K562 (cell line): ENCODE measurements around the gene PRPF6.
"Not testable (repeated sequence)": the region's sequence is repeated elsewhere in the genome, so short reads cannot be mapped to it uniquely, and the experiment has no call there.

ENCODE experiments used
- CREB3L1 ChIP-seq: fragments of 450-650 bp; IDR thresholded peaks from 2 replicates; pipeline ENCODE4 v1.6.1; 2014; ENCODE audit warnings: low read depth, mild to moderate bottlenecking, moderate library complexity, borderline replicate concordance
- EZH2 ChIP-seq: IDR thresholded peaks from 2 replicates; pipeline ENCODE4 v1.6.1; 2012; ENCODE audit warnings: low read depth, mild to moderate bottlenecking, inconsistent platforms, low read length, borderline replicate concordance
- MED1 ChIP-seq: sonication (generic); formaldehyde crosslinking; IDR thresholded peaks from 2 replicates; pipeline ENCODE4 v1.8.1; 2023; ENCODE audit warnings: missing genetic modification reagents, borderline replicate concordance
- MTF1 ChIP-seq: fragments of 250-450 bp; sonication (Bioruptor Pico); IDR thresholded peaks from 2 replicates; pipeline ENCODE4 v1.9.0; 2021; ENCODE audit warnings: moderate library complexity, mild to moderate bottlenecking, inconsistent platforms, borderline replicate concordance
- POLR2A ChIP-seq: fragments of 450-650 bp; conservative IDR thresholded peaks from 2 replicates; pipeline ENCODE4 v1.6.1; 2016
- RAD21 ChIP-seq, 2 experiments: fragments of 250-450 bp in 1 of 2; fragments of 450-650 bp in 1 of 2; sonication (Bioruptor Pico) in 1 of 2; formaldehyde crosslinking in 1 of 2; IDR thresholded peaks in 1 of 2; conservative IDR thresholded peaks in 1 of 2; 2 replicates each; pipeline versions ENCODE4 v1.4.0 to v1.8.0; 2020 to 2022; ENCODE audit warnings: mild to moderate bottlenecking in 2 of 2, moderate library complexity in 1 of 2
- SP1 ChIP-seq: sonication (generic); formaldehyde crosslinking; IDR thresholded peaks from 2 replicates; pipeline ENCODE4 v1.8.1; 2022; ENCODE audit warnings: mild to moderate bottlenecking, missing genetic modification reagents
- ZNF133 ChIP-seq: fragments of 250-450 bp; sonication (Bioruptor Pico); IDR thresholded peaks from 2 replicates; pipeline ENCODE4 v1.4.0; 2020; ENCODE audit warnings: mild to moderate bottlenecking
- TF ChIP-seq, protein P1 (sequence below): sonication (generic); formaldehyde crosslinking; IDR thresholded peaks from 2 replicates; pipeline ENCODE4 v1.8.0; 2022; ENCODE audit warnings: mild to moderate bottlenecking, missing genetic modification reagents
- TF ChIP-seq, protein P2 (sequence below): sonication (generic); formaldehyde crosslinking; IDR thresholded peaks from 2 replicates; pipeline ENCODE4 v1.8.0; 2022; ENCODE audit warnings: mild to moderate bottlenecking, missing genetic modification reagents
- TF ChIP-seq, protein P3 (sequence below), 3 experiments: IDR thresholded peaks in 2 of 3; conservative IDR thresholded peaks in 1 of 3; 2 replicates each; pipeline ENCODE4 v1.5.1; 2011 to 2012; ENCODE audit warnings: low read length in 3 of 3, mild to moderate bottlenecking in 3 of 3, control low read depth in 2 of 3, improper control_type of control experiment in 1 of 3, inconsistent platforms in 1 of 3, low read depth in 1 of 3, mixed read lengths in 1 of 3, moderate library complexity in 1 of 3; ENCODE audit not compliant: insufficient read depth in 2 of 3

DNA sequence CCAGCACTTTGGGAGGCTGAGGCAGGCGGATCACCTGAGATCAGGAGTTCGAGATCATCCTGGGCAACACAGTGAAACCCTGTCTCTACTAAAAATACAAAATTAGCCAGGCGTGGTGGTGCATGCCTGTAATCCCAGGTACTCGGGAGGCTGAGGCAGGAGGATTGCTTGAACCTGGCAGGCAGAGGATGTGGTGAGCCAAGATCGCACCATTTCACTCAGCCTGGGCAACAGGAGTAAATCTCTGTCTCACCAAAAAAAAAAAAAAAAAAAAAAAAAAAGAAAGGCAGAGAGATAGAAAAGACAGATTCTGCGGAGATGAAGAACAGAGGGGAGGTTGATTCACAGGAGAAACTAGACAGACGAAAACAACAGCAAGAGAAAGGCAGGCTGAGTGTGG, 4.4 kb upstream of the PRPF6 start:
- TF ChIP-seq, protein P1, sequence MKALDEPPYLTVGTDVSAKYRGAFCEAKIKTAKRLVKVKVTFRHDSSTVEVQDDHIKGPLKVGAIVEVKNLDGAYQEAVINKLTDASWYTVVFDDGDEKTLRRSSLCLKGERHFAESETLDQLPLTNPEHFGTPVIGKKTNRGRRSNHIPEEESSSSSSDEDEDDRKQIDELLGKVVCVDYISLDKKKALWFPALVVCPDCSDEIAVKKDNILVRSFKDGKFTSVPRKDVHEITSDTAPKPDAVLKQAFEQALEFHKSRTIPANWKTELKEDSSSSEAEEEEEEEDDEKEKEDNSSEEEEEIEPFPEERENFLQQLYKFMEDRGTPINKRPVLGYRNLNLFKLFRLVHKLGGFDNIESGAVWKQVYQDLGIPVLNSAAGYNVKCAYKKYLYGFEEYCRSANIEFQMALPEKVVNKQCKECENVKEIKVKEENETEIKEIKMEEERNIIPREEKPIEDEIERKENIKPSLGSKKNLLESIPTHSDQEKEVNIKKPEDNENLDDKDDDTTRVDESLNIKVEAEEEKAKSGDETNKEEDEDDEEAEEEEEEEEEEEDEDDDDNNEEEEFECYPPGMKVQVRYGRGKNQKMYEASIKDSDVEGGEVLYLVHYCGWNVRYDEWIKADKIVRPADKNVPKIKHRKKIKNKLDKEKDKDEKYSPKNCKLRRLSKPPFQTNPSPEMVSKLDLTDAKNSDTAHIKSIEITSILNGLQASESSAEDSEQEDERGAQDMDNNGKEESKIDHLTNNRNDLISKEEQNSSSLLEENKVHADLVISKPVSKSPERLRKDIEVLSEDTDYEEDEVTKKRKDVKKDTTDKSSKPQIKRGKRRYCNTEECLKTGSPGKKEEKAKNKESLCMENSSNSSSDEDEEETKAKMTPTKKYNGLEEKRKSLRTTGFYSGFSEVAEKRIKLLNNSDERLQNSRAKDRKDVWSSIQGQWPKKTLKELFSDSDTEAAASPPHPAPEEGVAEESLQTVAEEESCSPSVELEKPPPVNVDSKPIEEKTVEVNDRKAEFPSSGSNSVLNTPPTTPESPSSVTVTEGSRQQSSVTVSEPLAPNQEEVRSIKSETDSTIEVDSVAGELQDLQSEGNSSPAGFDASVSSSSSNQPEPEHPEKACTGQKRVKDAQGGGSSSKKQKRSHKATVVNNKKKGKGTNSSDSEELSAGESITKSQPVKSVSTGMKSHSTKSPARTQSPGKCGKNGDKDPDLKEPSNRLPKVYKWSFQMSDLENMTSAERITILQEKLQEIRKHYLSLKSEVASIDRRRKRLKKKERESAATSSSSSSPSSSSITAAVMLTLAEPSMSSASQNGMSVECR (CRISPR knock-in tag): not testable (repeated sequence)
- TF ChIP-seq, protein P2, sequence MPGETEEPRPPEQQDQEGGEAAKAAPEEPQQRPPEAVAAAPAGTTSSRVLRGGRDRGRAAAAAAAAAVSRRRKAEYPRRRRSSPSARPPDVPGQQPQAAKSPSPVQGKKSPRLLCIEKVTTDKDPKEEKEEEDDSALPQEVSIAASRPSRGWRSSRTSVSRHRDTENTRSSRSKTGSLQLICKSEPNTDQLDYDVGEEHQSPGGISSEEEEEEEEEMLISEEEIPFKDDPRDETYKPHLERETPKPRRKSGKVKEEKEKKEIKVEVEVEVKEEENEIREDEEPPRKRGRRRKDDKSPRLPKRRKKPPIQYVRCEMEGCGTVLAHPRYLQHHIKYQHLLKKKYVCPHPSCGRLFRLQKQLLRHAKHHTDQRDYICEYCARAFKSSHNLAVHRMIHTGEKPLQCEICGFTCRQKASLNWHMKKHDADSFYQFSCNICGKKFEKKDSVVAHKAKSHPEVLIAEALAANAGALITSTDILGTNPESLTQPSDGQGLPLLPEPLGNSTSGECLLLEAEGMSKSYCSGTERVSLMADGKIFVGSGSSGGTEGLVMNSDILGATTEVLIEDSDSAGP (CRISPR knock-in tag): not testable (repeated sequence)
- TF ChIP-seq EZH2; ZNF133 (CRISPR knock-in tag); MTF1 (CRISPR knock-in tag); SP1 (CRISPR knock-in tag); CREB3L1; MED1 (CRISPR knock-in tag); RAD21 (CRISPR knock-in tag; conservative IDR thresholded peaks at IDR 0.05 in 1 of 2, IDR thresholded peaks at IDR 0.05 in 1 of 2); POLR2A: not testable (repeated sequence)
- TF ChIP-seq, protein P3, sequence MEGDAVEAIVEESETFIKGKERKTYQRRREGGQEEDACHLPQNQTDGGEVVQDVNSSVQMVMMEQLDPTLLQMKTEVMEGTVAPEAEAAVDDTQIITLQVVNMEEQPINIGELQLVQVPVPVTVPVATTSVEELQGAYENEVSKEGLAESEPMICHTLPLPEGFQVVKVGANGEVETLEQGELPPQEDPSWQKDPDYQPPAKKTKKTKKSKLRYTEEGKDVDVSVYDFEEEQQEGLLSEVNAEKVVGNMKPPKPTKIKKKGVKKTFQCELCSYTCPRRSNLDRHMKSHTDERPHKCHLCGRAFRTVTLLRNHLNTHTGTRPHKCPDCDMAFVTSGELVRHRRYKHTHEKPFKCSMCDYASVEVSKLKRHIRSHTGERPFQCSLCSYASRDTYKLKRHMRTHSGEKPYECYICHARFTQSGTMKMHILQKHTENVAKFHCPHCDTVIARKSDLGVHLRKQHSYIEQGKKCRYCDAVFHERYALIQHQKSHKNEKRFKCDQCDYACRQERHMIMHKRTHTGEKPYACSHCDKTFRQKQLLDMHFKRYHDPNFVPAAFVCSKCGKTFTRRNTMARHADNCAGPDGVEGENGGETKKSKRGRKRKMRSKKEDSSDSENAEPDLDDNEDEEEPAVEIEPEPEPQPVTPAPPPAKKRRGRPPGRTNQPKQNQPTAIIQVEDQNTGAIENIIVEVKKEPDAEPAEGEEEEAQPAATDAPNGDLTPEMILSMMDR (IDR thresholded peaks at IDR 0.05 in 2 of 3, conservative IDR thresholded peaks at IDR 0.05 in 1 of 3; ENCODE audit: insufficient read depth in 2 of 3, low read depth in 1 of 3, low read length in 3 of 3): not testable (repeated sequence)
